Limb (tissue), 2 donors: Measurements from ENCODE around the gene RUNX2.

Experiments
- DNase-seq, 2 donors: peaks; one replicate each; pipeline ENCODE4 v3.0.0-alpha.2; 2016; ENCODE audit errors: extremely low spot score in 2 of 2

Gene RUNX2

GRCh38 chr6:45411959-45412358 lies 83.8 kb downstream of the RUNX2 start:
- DNase-seq, result no peak

- DNase-seq, result no peak
Measured at GRCh38 chr6:45415315-45415714, 87.2 kb downstream of the RUNX2 start.

- DNase-seq, result no peak
Measured at GRCh38 chr6:45415788-45416518, 87.8 kb downstream of the RUNX2 start.

GRCh38 chr6:45416700-45417099 lies 88.6 kb downstream of the RUNX2 start:
- no peak for DNase-seq

- no peak for DNase-seq
Measured at GRCh38 chr6:45417436-45417835, 89.3 kb downstream of the RUNX2 start.

- peak in 1 of 2 donors; percentile 66 for DNase-seq
Measured at GRCh38 chr6:45419571-45420082, 91.5 kb downstream of the RUNX2 start.

GRCh38 chr6:45420083-45420908 lies 92.2 kb downstream of the RUNX2 start:
- DNase-seq, result peak in 1 of 2 donors; percentile 50

GRCh38 chr6:45420909-45421708 lies 93.0 kb downstream of the RUNX2 start:
- no peak for DNase-seq

GRCh38 chr6:45421709-45422502 lies 93.8 kb downstream of the RUNX2 start:
- peak in 1 of 2 donors; percentile 80 for DNase-seq

- peak in 1 of 2 donors; percentile 71 for DNase-seq
Measured at GRCh38 chr6:45422503-45423110, 94.5 kb downstream of the RUNX2 start.

GRCh38 chr6:45423111-45423823 lies 95.1 kb downstream of the RUNX2 start:
- DNase-seq, result peak in 1 of 2 donors; percentile 66

- peak in 1 of 2 donors; percentile 48 for DNase-seq
Measured at GRCh38 chr6:45423824-45424450, 95.8 kb downstream of the RUNX2 start.

GRCh38 chr6:45424451-45424861 lies 96.3 kb downstream of the RUNX2 start:
- DNase-seq, result no peak

GRCh38 chr6:45426251-45426650 lies 98.1 kb downstream of the RUNX2 start:
- DNase-seq, result no peak

- no peak for DNase-seq
Measured at GRCh38 chr6:45427726-45428125, 99.6 kb downstream of the RUNX2 start.

- no peak for DNase-seq
Measured at GRCh38 chr6:45428727-45429126, 100.6 kb downstream of the RUNX2 start.

GRCh38 chr6:45430590-45431202 lies 102.6 kb downstream of the RUNX2 start:
- no peak for DNase-seq

- no peak for DNase-seq
Measured at GRCh38 chr6:45431317-45432065, 103.4 kb downstream of the RUNX2 start.
